ENCODE data around the gene FYN. TPM values are rescaled to one million over a fixed set of nuclear protein-coding genes. Genes with fewer than 3 reads are reported as not detected.

Gene FYN
- total and polyA plus RNA-seq, 10 of the 15 experiments (the other 5 are each of a cell fraction or from before 2014, with no cell fraction given) = 51.4 to 247 (median 138) TPM

- TF ChIP-seq ZBTB4 (CRISPR knock-in tag; IDR thresholded peaks at IDR 0.05) = 0 out of 2 replicates have a peak, but pooled peaks have one; percentile 46
- TF ChIP-seq CBX3 (IDR thresholded peaks at IDR 0.05; ENCODE audit: borderline replicate concordance, low read depth) = no peak
- TF ChIP-seq RB1 (IDR thresholded peaks at IDR 0.05; ENCODE audit: borderline replicate concordance) = peak; percentile 47; the same call in 1 of the 2 replicates
- peak; percentile 92 for TF ChIP-seq IKZF1 (conservative IDR thresholded peaks at IDR 0.05)
- TF ChIP-seq RAD21 (IDR thresholded peaks at IDR 0.05; ENCODE audit: insufficient read depth, low read depth, low read length) = 0 out of 2 replicates have a peak, but pooled peaks have one; percentile 16
- peak; percentile 62; the same call in 1 of the 2 replicates for TF ChIP-seq DPF2 (IDR thresholded peaks at IDR 0.05)
- TF ChIP-seq NBN (IDR thresholded peaks at IDR 0.05) = peak; percentile 81
Observed at GRCh38 chr6:111764238-111765175, 108.7 kb downstream of the FYN start (continued).

GRCh38 chr6:111763381-111763780 lies 109.9 kb downstream of the FYN start:
- Histone ChIP-seq H3K4me3 (no peak overlapping the region), H3K4me2 (ENCODE audit: control insufficient read depth, insufficient read depth) (peak overlapping the region; percentile 76), H3K27ac (ENCODE audit: control insufficient read depth, insufficient read depth) (peak overlapping the region; percentile 93), H4K20me1 (ENCODE audit: control insufficient read depth, insufficient read depth) (no peaks in the 10 kb centered on the region), H3K27me3 (replicated peaks in 1 of 2; ENCODE audit: control insufficient read depth in 2 of 2, insufficient read depth in 2 of 2, low read length in 1 of 2) (no peaks in the 10 kb centered on the region), H3K36me3 (ENCODE audit: control insufficient read depth in 2 of 2, insufficient read depth in 2 of 2, low read length in 1 of 2) (peaks cover 3 to 17% of the 10 kb centered on the region in 2 experiments; a peak in 3 of 4 replicates), H3K4me1 (ENCODE audit: control insufficient read depth, insufficient read depth, low read length) (peaks cover 80% of the 10 kb centered on the region), H3K9me3 (replicated peaks; ENCODE audit: control insufficient read depth, insufficient read depth, low read length) (no peaks in the 10 kb centered on the region), H3K79me2 (ENCODE audit: control insufficient read depth, insufficient read depth, low read length) (peaks cover 77% of the 10 kb centered on the region), H2AFZ (ENCODE audit: control insufficient read depth, low read depth, low read length) (no peak overlapping the region), H3K9ac (ENCODE audit: control insufficient read depth, insufficient read depth, low read length) (peak overlapping the region; percentile 28)
- ChIA-PET POLR2A (interaction anchor here (0.5 to 6.2 kb wide), 19 partner anchors 8 to 1971 kb away, joined by 3 to 69 read pairs (median 5); no protein-coding TSS in a partner anchor), SMC1A (ENCODE audit: uncharacterized antibody, unreplicated experiment) (interaction anchor here (0.6 to 6.8 kb wide), 33 partner anchors 8 to 280 kb away, joined by 3 to 156 read pairs (median 8); no protein-coding TSS in a partner anchor), CTCF (interaction anchor here (0.7 to 4.6 kb wide), 23 partner anchors 8 to 280 kb away, joined by 3 to 62 read pairs (median 10); no protein-coding TSS in a partner anchor), RAD21 (ENCODE audit: unreplicated experiment) (interaction anchor here (1.1 to 5.0 kb wide), 29 partner anchors 8 to 504 kb away, joined by 3 to 158 read pairs (median 10); a partner anchor contains a TSS)
- no peak for ATAC-seq
- intact Hi-C loops (cut with micrococcal nuclease; ENCODE audit: unreplicated experiment) (no loop called here), in situ Hi-C loops (cut with MboI) (no loop called here)
- BruUV-seq (replicated peaks) = no TSS peak
- WGBS (ENCODE audit: insufficient coverage, insufficient replicate concordance, low lambda C conversion rate, missing lambda C conversion rate) = 95% methylated on average over 2 of the region's 2 CpGs
- FAIRE-seq = no peak
- DNase-seq (ENCODE audit: low read depth, low spot score) = no peak
- TF ChIP-seq JUNB (IDR thresholded peaks at IDR 0.05) = no peak
- no peak for TF ChIP-seq SP1 (IDR thresholded peaks at IDR 0.05; ENCODE audit: low read depth, low read length)
- TF ChIP-seq ATF7 (IDR thresholded peaks at IDR 0.05; ENCODE audit: low read depth) = no peak
- no peak for TF ChIP-seq MLLT1 (IDR thresholded peaks at IDR 0.05)
- no peak for TF ChIP-seq STAT3 (IDR thresholded peaks at IDR 0.05; ENCODE audit: low read depth, low read length)
- TF ChIP-seq ASH2L (IDR thresholded peaks at IDR 0.05; ENCODE audit: borderline replicate concordance, low read depth) = no peak
- TF ChIP-seq DPF2 (IDR thresholded peaks at IDR 0.05) = no peak
- TF ChIP-seq MXI1 (IDR thresholded peaks at IDR 0.05; ENCODE audit: low read depth, low read length) = no peak
- no peak for TF ChIP-seq ZNF24 (IDR thresholded peaks at IDR 0.05)
- TF ChIP-seq ELK1 (IDR thresholded peaks at IDR 0.05; ENCODE audit: low read depth, low read length) = no peak
- no peak for TF ChIP-seq NFYA (IDR thresholded peaks at IDR 0.05; ENCODE audit: borderline replicate concordance, low read depth, low read length)
